HG02759 (cell line): ENCODE data around the gene STAU1.
"Not testable (repeated sequence)": the region's sequence is repeated elsewhere in the genome, so short reads cannot be mapped to it uniquely, and the experiment has no call there.

Source experiments
- ATAC-seq: cut with Tn5 transposase; IDR thresholded peaks from one replicate; pipeline ENCODE4 v1.9.1; 2021; ENCODE audit warnings: mild to moderate bottlenecking, moderate library complexity; ENCODE audit not compliant: unreplicated experiment

The STAU1 gene

GRCh38 chr20:49133571-49133970 is 54.6 kb downstream of the STAU1 start:
- ATAC-seq: no peak

- ATAC-seq: no peak
Observed at GRCh38 chr20:49132995-49133478, 55.1 kb downstream of the STAU1 start.

- ATAC-seq: no peak
Observed at GRCh38 chr20:49123982-49124381, 64.2 kb downstream of the STAU1 start.

- no peak for ATAC-seq
Observed at GRCh38 chr20:49122920-49123319, 65.2 kb downstream of the STAU1 start.

GRCh38 chr20:49119988-49120387 is 68.1 kb downstream of the STAU1 start:
- no peak for ATAC-seq

- ATAC-seq: no peak
Observed at GRCh38 chr20:49118307-49118706, 69.8 kb downstream of the STAU1 start.

- no peak for ATAC-seq
Observed at GRCh38 chr20:49115564-49115963, 72.6 kb downstream of the STAU1 start.

GRCh38 chr20:49112596-49113274 is 75.4 kb downstream of the STAU1 start:
- no peak for ATAC-seq

GRCh38 chr20:49110767-49111694 is 77.1 kb downstream of the STAU1 start:
- no peak for ATAC-seq

- ATAC-seq: no peak
Observed at GRCh38 chr20:49106328-49106727, 81.8 kb downstream of the STAU1 start.

- ATAC-seq: not testable (repeated sequence)
Observed at GRCh38 chr20:49104979-49105547, 83.1 kb downstream of the STAU1 start.

- ATAC-seq: no peak
Observed at GRCh38 chr20:49104365-49104648, 83.8 kb downstream of the STAU1 start.

- ATAC-seq: no peak
Observed at GRCh38 chr20:49103647-49104364, 84.3 kb downstream of the STAU1 start.

GRCh38 chr20:49103019-49103418 is 85.1 kb downstream of the STAU1 start:
- ATAC-seq: no peak

- ATAC-seq: no peak
Observed at GRCh38 chr20:49100972-49101371, 87.2 kb downstream of the STAU1 start.

- not testable (repeated sequence) for ATAC-seq
Observed at GRCh38 chr20:49100292-49100691, 87.8 kb downstream of the STAU1 start.

GRCh38 chr20:49099011-49099410 is 89.1 kb downstream of the STAU1 start:
- no peak for ATAC-seq

- no peak for ATAC-seq
Observed at GRCh38 chr20:49098136-49098535, 90.0 kb downstream of the STAU1 start.

- no peak for ATAC-seq
Observed at GRCh38 chr20:49097159-49097558, 91.0 kb downstream of the STAU1 start.

- ATAC-seq: no peak
Observed at GRCh38 chr20:49096203-49096730, 91.9 kb downstream of the STAU1 start.

- no peak for ATAC-seq
Observed at GRCh38 chr20:49091762-49092161, 96.4 kb downstream of the STAU1 start.
